ENCODE data around the gene SKI.

- TF ChIP-seq POLR2AphosphoS5 (IDR thresholded peaks at IDR 0.05): no peak
- no peak for TF ChIP-seq CTCF (IDR thresholded peaks at IDR 0.05)
- TF ChIP-seq POLR2A (IDR thresholded peaks at IDR 0.05): no peak
These were observed 127.5 kb downstream of the SKI start for GRCh38 chr1:2355373-2356261.

Data from prostate gland (tissue), 2 donors.